Breast epithelium (tissue), 4 donors: Measurements from ENCODE around the gene CREG1. TPM values are rescaled to one million over a fixed set of nuclear protein-coding genes. Genes with fewer than 3 reads are reported as not detected.
A peak's percentile ranks its signal among the peaks of the same experiment; 100 is the strongest.
"Not testable (repeated sequence)": the region's sequence is repeated elsewhere in the genome, so short reads cannot be mapped to it uniquely, and the experiment has no call there.

ENCODE experiments used
- DNase-seq, 2 donors: peaks; one replicate each; pipeline ENCODE4 v3.0.0-alpha.2; 2019; ENCODE audit warnings: low spot score in 2 of 2
- H3K27ac ChIP-seq, 2 donors: fragments of 200-600 bp; sonication (generic) in 1 of 2; one replicate each; pipeline ENCODE4 v1.5.1; 2016 to 2019; ENCODE audit warnings: mild to moderate bottlenecking in 1 of 2
- H3K27me3 ChIP-seq, 2 donors: fragments of 200-600 bp; sonication (generic) in 1 of 2; one replicate each; pipeline versions ENCODE4 v1.5.1 to v1.6.0; 2017 to 2019; ENCODE audit warnings: control low read depth in 1 of 2, mild to moderate bottlenecking in 1 of 2
- H3K36me3 ChIP-seq: fragments of 200-600 bp; one replicate; pipeline ENCODE4 v1.5.1; 2019
- H3K4me1 ChIP-seq, 2 donors: fragments of 200-600 bp; sonication (generic); one replicate each; pipeline ENCODE4 v1.5.1; 2016 to 2019; ENCODE audit warnings: control low read depth in 1 of 2
- H3K4me3 ChIP-seq, 3 donors: fragments of 200-600 bp; sonication (generic); 1 replicate in 2 of 3; 2 replicates in 1 of 3; pipeline ENCODE4 v1.5.1; 2016 to 2019; ENCODE audit warnings: mild to moderate bottlenecking in 3 of 3, moderate library complexity in 2 of 3
- H3K9me3 ChIP-seq, 2 donors: fragments of 200-600 bp; sonication (generic) in 1 of 2; one replicate each; pipeline ENCODE4 v1.5.1; 2016 to 2019; ENCODE audit warnings: control low read depth in 1 of 2
- CTCF ChIP-seq, 3 donors: fragments of 450-650 bp; IDR thresholded peaks; one replicate each; pipeline ENCODE4 v1.5.1; 2016 to 2017; ENCODE audit warnings: antibody characterized with exemption in 3 of 3, mild to moderate bottlenecking in 3 of 3, moderate library complexity in 3 of 3
- POLR2A ChIP-seq: fragments of 450-650 bp; IDR thresholded peaks from one replicate; pipeline ENCODE4 v1.6.1; 2016; ENCODE audit warnings: antibody characterized with exemption, mild to moderate bottlenecking, moderate library complexity
- POLR2AphosphoS5 ChIP-seq, 3 donors: sonication (generic); formaldehyde crosslinking; IDR thresholded peaks; one replicate each; pipeline ENCODE4 v1.6.1; 2017; ENCODE audit warnings: antibody characterized with exemption in 3 of 3
- intact Hi-C: fragments of 100-400 bp; cut with DNase I; formaldehyde crosslinking; loops from one replicate; pipeline ENCODE4 v1.15.1; 2023; ENCODE audit warnings: low total_unique reads
- total RNA-seq, 3 donors: library from RNA; depleted of rRNA; stranded (reverse); fragments of >200 nt; gene quantifications; one replicate each; pipeline ENCODE4 v1.1.0, GENCODE V29; 2016

CREG1 gene
- total RNA-seq, 3 donors from 2014 or later = 156 to 444 (median 190) TPM

DNA sequence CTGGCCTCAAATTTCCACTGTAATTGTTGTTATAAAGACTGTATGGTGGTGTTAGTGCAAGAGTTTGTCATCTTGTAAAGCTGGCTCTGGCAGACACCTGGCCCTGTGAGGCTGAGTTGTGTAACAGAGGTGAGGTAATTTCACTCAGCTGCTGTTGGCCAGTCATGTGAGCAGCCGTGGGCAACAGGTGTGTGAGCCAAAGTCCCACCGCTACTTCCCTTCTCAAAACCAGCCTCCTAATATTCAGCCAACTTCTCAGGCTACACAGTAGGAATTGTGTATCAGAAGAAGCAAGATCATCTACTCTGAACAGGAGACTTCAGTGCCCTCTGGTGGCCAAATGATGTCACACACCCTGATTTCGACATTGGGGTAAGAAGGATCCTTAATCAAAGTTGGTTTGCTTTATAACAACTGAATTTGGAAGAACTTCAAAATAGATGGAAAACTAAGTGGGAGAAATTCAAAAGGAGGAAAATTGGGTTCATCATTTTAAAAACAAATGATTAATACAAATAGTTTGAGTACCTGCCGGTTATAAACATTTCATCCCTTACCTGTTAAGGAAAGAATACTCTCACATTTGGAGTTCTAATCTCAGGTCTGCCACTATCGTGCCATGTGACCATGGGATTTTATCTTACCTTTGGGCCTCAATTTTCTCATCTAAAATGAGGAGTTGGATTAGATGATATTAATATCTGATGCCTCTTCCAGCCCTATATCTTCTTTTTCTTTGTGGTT lies 2.6 kb upstream of the CREG1 start:
- H3K4me3 ChIP-seq = no peak overlapping the region
- no peaks in the 10 kb centered on the region for H3K27me3 ChIP-seq
- no peaks in the 10 kb centered on the region for H3K9me3 ChIP-seq
- peak overlapping the region in 1 of 2 donors; percentile 63 for H3K27ac ChIP-seq
- peak; percentile 76 to 98 (median 92) for TF ChIP-seq CTCF (IDR thresholded peaks at IDR 0.05)
- TF ChIP-seq POLR2AphosphoS5 (IDR thresholded peaks at IDR 0.05) = peak in 2 of 3 donors; percentile 69 to 72
- TF ChIP-seq POLR2A = no peak
- H3K4me1 ChIP-seq = no peaks in the 10 kb centered on the region
- peak; percentile 68 to 92 for DNase-seq
- no peaks in the 10 kb centered on the region for H3K36me3 ChIP-seq
- intact Hi-C loops = no loop called here

DNA sequence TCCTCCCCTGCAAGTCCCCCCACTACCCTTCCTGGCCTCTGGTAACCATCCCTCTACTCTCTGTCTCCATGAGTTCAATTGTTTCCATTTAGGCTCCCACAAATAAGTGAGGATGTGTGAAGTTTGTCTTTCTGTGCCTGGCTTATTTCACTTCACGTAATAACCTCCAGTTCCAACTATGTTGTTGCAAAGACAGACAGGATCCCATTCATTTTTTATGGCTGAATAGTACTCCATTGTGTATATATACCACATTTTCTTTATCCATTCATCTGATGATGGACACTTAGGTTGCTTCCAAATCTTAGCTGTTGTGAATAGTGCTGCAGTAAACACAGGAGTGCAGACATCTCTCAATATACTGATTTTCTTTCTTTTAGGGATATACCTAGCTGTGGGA lies 1.5 kb upstream of the CREG1 start:
- H3K9me3 ChIP-seq, intact Hi-C loops, H3K27me3 ChIP-seq, H3K4me1 ChIP-seq, H3K36me3 ChIP-seq, H3K27ac ChIP-seq, H3K4me3 ChIP-seq, DNase-seq: not testable (repeated sequence)

DNA sequence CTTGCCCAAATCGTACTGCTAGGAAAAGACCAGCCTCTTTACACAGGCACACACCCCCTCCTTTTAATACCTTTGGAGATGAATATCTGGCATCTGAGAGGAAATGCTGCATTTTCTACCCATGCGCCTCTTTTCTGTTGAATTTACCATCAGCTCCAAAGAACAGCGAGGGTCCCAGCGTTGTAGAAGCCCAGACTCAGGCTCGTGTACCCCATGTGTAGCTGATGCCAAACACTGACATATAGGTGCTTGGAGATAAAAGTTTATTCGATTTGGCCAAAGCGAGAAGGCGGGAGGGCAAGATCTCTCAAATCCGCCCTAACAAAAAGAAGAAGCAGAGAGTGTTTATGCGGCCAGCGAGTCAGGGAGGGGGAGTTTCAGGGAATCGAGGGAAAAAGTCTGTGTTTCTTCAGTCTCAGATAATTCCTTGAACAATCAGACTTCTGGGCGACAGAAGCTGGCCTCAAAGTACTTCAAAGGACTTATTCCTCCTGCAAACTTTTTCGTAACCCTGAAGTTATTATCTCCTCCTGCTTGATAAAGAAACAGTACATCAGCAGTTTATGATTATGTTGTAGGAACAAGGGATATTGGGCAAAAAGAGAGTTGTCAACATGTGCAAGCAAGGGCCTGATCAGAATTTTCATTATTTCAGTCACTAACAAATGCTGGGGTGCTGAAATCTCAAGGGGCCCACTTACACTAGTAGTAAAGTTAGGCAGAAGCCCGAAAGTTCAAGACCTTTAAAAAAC lies 642 bp upstream of the CREG1 start:
- Histone ChIP-seq H3K9me3 (no peaks in the 10 kb centered on the region), H3K36me3 (no peaks in the 10 kb centered on the region), H3K27me3 (no peaks in the 10 kb centered on the region), H3K4me1 (no peaks in the 10 kb centered on the region), H3K27ac (peak overlapping the region; percentile 85 to 92), H3K4me3 (peak overlapping the region; percentile 75 to 89 (median 82))
- no peak for TF ChIP-seq POLR2AphosphoS5 (IDR thresholded peaks at IDR 0.05)
- TF ChIP-seq CTCF (IDR thresholded peaks at IDR 0.05) = no peak
- TF ChIP-seq POLR2A = no peak
- intact Hi-C loops = no loop called here
- DNase-seq = no peak

GRCh38 chr1:167551362-167551761 lies 2.2 kb downstream of the CREG1 start:
- Histone ChIP-seq H3K27me3 (no peaks in the 10 kb centered on the region), H3K4me3 (peak overlapping the region in 1 of 3 donors; percentile 16), H3K36me3 (no peaks in the 10 kb centered on the region), H3K4me1 (no peaks in the 10 kb centered on the region), H3K27ac (no peak overlapping the region), H3K9me3 (no peaks in the 10 kb centered on the region)
- DNase-seq = no peak
- no peak for TF ChIP-seq CTCF (IDR thresholded peaks at IDR 0.05)
- no peak for TF ChIP-seq POLR2A
- TF ChIP-seq POLR2AphosphoS5 (IDR thresholded peaks at IDR 0.05) = no peak
- intact Hi-C loops = no loop called here

DNA sequence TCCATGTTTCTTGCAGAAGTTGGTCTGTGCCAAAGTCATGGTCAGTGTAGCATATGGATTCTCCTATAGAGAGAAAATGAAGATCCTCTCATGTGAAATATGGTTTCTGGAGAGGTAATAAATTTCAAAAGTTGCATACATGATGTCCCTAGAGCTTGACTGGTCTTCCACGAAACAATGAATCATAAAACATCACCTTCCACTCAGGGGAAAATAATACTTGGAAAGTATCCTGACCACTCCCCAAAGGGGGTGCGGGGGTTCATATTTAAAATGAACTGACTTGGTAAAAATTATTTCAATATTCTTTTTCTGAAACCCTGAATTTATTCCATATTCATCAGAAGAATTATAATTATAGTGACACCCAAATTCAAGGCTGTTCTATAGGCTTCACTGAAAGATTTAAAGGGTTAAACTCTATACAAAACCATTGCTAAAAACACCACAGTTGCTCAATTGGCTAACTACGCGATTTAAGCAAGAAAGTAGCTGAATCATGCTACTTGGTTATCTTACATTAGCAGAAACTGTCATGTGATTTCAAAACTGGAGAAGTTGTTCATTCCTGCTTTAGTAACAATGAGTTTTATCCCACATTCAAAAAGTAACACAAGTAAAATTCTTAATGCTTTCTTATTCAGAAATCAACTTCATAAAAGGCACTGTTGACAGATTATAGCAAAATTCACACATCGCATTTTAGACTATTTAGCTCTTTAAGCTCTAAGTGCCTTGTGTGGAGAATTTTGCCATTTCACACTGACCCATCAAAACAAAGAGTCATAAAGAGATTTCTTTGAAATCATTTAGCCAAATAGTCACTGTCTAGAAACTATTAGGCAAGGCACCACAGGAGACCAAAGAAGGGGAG lies 5.3 kb downstream of the CREG1 start:
- Histone ChIP-seq H3K36me3 (no peaks in the 10 kb centered on the region), H3K27ac (peak overlapping the region; percentile 48 to 65), H3K9me3 (no peaks in the 10 kb centered on the region), H3K4me3 (peak overlapping the region in 2 of 3 donors; percentile 5 to 15), H3K27me3 (no peaks in the 10 kb centered on the region), H3K4me1 (no peaks in the 10 kb centered on the region)
- DNase-seq = no peak
- intact Hi-C loops = no loop called here
- TF ChIP-seq POLR2A (no peak), POLR2AphosphoS5 (IDR thresholded peaks at IDR 0.05) (no peak), CTCF (IDR thresholded peaks at IDR 0.05) (no peak)
